LNCAP (cell line): ENCODE data around the gene CTDSPL.

Experiments
- TF ChIP-seq, protein P1 (sequence below): fragments of 450-650 bp; IDR thresholded peaks from 2 replicates; pipeline ENCODE4 v1.5.1; 2017; ENCODE audit warnings: mild to moderate bottlenecking

The CTDSPL gene

DNA sequence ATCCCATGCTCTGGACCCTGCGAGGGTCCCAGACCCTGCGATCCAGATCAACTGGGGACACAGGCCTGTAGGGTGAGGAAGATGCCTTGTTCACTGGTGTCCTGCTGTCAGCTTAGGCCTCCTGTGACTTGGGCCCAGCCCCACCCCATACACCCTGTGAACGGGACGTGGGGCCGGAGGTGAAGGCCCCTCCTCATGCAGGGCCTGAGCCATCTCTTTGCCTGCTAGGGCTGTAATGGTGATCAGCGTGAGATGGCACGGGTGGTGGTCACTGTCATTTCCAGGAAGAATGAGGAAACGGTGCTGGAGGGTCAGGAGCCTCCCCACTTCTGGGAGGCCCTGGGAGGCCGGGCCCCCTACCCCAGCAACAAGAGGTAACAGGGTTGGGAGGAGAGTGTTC is 141.3 kb downstream of the CTDSPL start:
- TF ChIP-seq, protein P1, sequence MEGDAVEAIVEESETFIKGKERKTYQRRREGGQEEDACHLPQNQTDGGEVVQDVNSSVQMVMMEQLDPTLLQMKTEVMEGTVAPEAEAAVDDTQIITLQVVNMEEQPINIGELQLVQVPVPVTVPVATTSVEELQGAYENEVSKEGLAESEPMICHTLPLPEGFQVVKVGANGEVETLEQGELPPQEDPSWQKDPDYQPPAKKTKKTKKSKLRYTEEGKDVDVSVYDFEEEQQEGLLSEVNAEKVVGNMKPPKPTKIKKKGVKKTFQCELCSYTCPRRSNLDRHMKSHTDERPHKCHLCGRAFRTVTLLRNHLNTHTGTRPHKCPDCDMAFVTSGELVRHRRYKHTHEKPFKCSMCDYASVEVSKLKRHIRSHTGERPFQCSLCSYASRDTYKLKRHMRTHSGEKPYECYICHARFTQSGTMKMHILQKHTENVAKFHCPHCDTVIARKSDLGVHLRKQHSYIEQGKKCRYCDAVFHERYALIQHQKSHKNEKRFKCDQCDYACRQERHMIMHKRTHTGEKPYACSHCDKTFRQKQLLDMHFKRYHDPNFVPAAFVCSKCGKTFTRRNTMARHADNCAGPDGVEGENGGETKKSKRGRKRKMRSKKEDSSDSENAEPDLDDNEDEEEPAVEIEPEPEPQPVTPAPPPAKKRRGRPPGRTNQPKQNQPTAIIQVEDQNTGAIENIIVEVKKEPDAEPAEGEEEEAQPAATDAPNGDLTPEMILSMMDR = no peak

DNA sequence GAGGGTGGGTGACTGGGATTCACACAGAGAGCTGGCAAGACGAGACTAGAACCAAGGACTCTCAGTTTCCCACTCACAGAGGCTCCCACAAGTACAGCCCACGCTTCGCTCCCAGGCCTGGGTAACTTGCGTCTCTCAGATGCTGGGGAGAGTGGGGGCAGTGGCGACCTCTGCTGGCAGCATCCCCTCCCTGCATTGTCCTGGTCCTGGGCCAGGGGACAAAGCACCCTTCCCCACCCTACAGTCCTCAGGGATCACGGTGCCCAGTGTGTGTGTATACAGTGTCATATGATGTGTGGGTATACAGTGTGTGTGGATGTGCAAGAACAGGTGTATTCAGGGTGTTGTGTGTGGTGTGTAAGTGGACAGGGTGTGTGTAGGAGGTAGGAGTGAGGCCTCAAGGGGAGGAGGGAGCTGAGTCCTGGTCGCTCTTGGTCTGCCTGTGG is 141.7 kb downstream of the CTDSPL start:
- TF ChIP-seq, protein P1 = peak; percentile 94

DNA sequence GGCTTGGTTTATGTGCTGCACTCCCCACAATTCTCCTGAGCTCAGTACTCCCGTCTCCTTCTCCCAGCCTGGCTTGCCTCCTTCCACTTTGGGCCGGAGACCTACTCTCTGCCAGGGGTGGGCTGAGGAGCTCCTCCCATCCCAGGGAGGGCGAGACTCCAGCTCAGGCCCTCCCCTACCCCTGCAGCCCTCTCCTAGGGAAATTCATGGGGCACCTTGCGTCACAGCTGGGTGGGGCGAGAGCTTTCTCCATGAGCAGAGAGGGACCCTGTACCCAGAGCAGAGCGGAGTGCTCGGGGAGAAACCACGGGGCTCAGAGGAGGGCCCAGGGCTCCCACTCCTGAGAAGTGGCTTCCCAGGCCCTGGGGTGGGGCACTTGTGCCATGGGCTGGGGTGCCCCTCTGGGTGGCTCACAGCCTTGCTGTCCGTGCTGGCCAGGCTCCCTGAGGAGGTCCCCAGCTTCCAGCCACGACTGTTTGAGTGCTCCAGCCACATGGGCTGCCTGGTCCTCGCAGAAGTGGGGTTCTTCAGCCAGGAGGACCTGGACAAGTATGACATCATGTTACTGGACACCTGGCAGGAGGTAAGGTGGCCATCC is 142.2 kb downstream of the CTDSPL start:
- TF ChIP-seq, protein P1 = no peak

DNA sequence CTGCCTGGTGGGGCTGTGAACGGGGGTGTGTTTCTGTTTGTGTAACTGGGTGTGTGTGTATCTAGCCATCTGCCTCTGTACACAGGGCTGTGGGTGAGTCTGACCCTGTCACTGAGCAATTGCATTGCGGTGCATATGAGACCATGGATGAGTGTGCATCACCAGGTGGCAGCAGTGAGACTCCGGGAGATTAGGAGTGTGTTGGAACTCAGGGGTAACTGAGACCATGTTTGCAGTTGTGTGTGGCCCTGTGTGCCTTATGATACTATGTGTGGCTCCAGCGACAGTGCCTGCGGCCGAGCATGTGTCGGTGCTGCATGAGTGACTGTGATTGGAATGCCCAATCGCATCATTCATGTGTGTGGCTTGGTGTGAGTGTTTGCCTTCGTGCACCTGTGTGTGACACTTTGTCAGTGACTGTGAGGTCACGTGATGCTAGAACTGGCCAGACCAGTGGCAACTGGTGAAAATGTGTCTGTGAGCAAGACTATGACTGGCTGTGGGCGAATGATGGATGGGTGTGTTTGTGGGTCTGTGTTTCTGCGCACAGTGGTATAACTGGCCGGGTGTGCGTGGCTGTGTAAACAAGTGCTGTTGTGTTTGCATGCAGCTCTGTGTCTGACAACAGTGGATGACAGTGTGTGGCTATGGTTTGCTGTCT is 142.9 kb downstream of the CTDSPL start:
- TF ChIP-seq, protein P1 = peak; percentile 84

DNA sequence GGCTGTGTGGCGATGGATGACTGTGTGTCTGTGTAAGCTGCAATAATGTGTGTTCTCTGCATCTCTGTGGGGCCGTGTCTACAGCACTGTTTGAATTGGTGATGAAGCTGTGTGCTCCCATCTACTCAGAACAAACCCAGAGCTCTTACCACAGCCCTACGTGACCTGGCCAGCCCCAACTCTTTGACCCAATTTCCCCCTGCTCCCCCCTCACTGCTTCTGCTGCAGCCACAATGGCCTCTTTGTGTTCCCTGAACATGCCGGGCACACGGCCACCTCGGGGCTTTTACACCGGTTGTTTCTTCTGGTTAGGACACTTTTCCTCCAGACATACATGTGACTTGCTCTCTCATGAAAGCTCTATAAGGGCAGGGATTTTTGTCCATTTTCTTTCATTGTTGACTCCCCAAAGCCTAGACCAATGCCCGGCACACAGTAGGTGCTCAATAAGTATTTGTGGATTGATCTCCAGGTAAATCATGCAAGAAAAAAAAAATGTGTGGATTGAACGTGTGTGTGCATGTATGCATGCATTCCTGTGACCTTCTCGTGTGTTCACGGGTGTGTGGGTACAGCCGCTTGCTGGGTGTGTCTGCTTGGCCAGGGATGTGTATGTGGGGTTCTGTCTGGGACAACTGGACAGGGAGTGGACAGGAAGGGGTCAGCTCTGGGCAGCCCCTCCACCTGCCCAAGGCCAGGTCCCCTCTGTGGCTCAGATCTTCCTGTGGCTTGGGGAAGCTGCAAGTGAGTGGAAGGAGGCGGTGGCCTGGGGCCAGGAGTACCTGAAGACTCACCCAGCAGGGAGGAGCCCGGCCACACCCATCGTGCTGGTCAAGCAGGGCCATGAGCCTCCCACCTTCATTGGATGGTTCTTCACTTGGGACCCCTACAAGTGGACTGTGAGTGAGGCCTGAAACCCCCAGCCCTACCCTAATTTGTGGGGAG is 143.7 kb downstream of the CTDSPL start:
- TF ChIP-seq, protein P1 = no peak

DNA sequence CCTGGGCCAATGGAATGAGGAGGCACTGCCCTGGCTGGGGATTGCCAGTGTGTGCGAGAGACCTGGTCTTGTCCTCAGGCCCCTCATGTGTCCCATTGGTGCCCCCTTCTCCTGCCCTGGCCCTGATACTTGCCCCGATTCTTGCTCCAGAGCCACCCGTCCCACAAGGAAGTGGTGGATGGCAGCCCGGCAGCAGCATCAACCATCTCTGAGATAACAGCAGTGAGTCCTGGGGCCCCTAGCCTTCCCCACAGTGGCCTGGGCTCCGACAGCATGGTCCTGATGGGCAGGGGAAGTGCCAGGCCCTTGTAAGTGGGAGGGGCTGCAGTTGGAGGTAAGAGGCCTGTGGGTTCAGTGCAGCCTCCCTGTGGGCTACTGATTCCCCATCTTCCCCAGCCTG is 144.4 kb downstream of the CTDSPL start:
- TF ChIP-seq, protein P1 = no peak

DNA sequence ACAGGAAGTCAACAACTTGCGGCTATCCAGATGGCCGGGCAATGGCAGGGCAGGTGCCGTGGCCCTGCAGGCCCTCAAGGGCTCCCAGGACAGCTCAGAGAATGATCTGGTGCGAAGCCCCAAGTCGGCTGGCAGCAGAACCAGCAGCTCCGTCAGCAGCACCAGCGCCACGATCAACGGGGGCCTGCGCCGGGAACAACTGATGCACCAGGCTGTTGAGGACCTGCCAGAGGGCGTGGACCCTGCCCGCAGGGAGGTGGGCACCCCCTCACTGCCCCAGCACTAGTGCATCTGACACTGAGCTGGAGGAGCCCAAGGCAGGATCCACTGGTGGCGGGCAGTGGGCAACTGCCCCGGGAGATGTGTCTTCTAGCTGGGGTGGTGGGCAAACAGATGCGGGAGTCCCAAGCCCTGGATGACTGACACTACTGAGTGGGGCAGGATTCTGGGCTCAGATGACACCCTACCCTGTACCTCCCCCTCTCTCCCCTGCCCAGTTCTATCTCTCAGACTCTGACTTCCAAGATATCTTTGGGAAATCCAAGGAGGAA is 144.8 kb downstream of the CTDSPL start:
- TF ChIP-seq, protein P1 = no peak
